NCI-H510A (cell line): Measurements from ENCODE around the gene FAF2.
A peak's percentile ranks its signal among the peaks of the same experiment; 100 is the strongest.

Experiments
- DNase-seq: peaks from one replicate; lab custom pipeline; 2025; lab: John Stamatoyannopoulos, UW

The FAF2 gene

DNA sequence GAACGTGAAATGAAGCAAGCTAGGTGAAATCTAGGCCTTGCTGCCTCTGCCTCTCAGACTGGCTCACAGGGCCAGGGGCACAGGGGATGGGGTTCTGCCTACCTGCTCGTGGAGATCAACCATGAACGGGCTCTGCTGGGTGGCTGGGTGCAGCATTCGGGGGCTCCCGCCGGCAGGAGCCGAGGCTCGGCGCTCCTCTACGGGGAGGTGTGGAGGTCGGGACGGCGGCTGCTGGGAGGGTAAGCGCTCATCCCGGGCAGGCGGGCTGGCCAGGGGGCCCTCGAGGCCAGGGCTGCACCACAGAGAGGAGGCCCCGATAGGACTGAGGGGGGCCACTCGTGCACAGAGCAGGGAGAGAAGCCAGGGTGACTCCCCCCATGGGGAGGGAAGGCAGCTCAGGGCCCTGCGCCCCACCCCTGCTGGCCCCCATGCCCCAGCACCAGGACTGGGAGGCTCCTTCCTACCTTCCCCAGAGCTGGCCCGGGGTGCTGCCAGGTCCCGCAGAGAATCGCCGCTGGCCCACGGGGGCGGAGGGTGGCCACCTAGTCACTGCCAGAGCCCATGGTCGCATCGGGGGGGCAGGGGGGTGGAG, 83.8 kb downstream of the FAF2 start:
- no peak for DNase-seq

DNA sequence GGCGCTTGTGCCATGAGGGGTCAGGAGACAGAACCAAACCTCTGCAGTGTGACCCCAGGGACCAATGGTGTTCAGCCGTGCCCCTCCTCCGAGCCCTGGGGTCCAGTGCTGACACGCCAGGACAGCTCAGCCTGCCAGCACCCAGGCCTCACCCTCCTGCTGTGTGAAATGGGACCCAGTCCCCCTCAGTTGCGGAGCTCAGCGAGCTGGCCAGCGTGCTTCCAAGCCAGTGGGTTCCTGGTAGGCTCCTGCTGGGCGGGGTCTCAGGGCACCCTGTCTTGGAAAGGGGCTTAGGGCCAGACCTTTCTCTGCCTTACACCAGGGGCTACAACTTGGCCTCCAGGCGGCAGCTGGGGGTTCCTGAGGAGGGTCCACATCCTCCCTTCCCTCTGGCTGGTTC, 84.6 kb downstream of the FAF2 start:
- DNase-seq: no peak

DNA sequence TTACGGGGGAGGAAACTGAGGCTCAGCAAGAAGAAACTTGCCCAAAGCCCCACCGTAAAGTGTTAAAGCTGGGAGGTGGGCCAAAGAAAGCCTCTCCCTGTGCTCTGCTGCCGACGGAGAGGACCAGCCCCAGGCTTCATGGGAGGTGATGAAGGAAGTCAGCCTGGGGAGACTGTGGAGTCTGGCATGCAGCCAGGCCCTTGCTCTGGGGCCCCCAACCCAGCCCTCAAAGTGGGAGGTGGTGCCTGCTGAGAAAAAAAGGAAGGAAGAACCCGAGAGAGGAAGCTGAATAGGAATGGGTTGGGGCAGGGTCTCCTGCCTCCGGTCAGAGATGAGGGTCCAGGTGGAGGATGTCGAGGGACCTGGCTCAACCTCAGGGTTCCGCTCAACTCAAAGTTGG, 85.2 kb downstream of the FAF2 start:
- no peak for DNase-seq

DNA sequence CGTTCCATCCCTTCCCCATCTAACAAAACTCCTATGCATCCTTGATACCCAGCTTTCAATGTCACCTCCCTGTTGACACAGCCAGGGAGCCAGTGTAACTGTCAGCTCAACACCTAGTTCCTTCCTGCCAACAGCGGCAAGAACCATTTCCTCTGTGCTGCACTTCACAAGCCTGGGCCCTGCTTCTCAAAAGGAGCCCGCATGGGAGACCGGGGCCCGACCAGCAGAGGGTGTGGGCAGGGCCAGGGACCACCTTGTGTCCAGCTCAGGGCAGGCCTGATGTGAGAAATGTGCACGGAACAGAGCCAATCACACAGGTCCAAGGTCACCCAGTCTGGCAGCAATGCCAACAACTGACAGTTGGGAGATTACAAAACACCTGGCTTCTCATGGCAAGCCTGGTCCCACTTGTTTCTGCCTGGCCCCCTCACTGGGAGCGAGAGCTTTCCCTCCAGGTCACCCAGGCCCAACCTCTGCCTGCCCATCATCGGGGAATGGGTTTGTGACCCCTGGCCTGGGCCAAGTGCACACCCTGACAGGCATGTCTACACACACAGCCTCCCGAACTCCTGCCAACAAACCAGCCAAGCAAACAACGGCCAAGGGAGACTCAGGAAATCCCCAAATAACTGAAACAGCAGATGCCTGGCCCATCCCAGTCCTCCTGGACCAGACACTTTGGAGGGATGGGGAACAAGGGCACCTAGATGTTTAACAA, 85.9 kb downstream of the FAF2 start:
- DNase-seq: no peak

DNA sequence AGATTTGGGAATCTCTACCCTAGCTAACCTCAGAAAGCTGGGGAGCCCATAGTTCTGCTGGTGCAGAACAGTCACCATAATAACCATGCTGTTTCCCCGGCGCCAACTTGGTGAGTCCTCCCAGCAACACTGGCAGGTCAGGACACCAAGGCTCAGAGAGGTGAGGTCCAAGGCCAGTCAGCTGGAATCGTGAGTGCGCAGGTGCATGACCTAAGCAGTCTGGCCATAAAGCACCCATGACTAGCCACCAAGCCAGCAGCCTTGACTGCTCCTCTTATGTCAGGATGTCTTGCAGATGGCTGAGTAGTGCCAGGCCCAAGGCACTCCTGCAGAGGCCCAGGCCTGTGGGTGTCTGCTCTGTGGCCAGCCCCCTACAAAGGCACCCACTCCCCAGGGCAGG, 86.5 kb downstream of the FAF2 start:
- DNase-seq: no peak

DNA sequence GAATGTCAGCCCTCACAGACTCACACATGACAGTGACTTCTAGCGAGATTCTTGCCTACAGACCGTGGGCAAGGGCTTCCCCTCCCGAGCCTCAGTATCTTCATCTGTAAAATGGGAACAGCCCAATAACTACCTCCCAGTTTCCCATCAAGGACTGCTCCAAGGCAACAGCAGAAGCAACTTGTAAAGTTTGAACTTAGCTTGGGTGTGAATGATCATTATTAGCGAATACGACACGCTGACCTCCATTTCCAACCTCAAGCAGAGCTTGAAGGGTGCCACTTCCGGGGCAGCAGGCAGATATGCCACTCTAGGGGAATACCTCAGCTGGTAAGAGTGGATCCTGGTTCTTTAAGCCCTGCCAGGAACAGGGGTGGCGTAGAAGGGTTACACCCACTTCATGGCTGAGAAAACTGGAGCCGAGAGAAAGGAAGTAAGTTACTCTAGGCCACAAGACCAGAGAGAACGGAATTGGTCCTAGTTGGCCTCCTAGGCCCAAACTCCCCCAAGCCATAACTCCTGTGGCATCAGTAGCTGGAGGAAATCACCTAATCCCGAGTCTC, 87.0 kb downstream of the FAF2 start:
- DNase-seq: no peak

DNA sequence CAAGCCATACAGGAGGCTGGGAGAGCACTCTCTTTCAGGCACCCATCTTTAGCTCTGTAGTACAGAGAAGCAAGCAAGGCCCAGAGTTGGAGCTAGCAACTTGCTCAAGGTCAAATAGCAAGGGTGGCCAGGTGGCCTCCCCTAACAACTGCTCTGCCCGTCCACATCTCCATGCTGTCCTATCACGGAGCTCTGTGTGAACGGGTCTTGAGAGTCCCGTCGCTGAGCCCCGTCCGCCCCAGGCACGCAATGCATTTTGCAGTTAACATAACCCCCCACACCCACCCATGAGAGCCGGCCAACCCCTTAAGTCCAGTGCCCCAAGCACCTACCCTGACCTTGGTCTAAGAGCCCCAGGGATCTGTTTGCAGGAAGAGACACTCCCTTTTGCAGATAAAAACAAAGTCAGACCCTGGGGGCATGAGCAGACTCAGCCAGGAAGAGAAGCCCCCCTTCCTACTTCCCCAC, 87.5 kb downstream of the FAF2 start:
- no peak for DNase-seq

DNA sequence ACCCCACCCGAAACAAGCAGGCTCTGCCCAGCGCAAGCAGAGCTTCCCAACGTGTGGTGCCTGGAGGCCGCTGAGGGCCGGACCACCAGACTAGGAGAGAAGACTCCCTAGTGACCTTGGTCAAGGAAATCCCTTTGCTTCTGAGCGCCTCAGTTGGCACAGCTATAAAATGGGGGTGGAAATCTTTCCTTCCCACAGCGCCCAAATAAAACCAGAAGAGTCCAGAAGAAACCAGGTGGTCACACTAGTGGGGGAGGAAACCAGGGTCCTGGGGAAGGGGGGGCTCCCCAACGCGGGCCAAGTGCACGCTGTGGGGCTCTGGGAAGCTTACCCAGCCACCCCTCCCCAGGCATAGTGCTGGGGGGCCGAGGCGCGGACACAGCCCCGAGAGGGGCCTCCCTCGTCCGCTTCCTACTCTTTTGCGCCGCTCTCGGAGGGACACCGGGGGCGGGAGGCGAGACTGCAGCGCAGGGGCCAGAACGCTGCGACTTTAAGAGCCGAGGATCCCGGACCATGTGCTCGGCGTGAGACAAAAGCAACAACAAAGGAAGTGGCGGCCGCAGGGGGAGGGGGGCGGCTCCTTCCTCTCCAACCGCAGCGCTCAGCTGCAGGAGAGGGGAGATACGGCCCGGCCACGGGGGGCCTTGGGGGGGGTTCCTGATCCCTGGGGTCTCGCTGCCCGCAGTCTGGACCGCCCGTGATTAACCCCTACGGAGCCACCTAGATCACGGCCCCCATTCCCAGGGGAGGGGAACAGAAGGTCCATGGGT, 88.1 kb downstream of the FAF2 start:
- no peak for DNase-seq

DNA sequence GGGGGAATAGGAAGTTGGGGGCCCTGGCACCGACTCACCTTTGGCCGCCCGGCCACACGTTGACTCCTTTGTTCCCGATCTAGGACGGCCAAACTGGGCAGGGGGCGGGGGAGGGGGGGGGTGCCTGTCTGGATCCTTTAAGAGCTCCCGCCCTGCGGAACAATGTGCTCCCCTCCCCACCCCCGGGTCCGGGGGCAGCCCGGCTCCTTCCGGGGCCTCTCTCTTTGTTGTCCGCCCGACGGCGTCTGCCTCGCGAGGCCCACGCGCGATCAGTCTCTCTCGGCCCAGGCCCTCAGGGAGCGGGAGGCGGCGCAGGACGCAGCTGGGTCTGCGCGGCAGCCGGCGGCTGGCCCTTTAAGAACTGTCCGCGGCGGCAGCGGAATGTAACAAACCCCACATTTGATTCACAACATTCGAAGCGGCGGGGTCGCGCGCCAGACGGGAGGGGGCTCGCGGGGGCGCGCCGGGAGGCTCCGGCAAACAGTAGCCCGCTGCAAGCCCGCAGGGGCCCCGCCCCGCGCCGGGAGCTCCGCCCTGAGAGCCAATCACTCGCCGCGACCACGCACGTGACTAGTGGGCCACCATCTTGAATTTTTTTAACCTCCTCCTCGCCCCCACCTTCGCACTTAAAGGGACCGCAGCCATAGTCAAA, 88.8 kb downstream of the FAF2 start, which contains the start of gene RNF44:
Gene RNF44, minus strand, starts transcription at position 501 of the 652 bp plus-strand sequence. CDS start 4,930 bp downstream, outside the sequence.
- DNase-seq: peak; percentile 82

DNA sequence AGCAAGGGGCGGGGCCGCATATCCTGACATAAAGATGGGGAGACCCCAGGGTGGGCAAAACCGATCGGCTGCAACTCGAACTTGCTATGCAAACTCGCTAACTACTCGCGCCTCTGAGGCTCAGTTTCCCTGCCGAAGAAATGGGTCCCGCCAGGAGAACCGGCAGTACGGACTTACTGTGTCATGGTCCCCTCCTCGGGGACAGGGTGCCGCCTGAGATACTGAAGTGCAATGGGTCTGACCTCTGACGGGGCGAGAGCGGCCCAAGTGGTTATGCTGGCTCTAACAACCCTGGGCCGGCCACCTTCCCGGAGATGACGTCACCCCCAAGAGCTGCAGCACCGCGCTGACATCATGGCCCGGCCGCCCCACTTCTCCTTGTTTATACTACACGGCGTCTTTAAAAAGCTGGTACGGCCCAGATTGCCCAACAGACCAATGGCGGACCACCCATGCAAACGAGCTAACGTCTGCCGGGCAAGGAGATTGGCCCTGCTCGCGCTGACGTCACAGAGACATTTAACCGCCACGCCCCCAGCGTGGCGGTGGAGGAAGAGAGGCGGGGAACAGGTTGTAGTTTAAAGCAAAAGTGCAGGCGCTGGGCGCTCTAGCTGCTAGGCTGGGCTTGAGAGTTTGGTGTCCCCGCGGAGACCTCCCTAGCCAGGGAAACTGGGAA, 89.5 kb downstream of the FAF2 start:
- peak; percentile 94 for DNase-seq

DNA sequence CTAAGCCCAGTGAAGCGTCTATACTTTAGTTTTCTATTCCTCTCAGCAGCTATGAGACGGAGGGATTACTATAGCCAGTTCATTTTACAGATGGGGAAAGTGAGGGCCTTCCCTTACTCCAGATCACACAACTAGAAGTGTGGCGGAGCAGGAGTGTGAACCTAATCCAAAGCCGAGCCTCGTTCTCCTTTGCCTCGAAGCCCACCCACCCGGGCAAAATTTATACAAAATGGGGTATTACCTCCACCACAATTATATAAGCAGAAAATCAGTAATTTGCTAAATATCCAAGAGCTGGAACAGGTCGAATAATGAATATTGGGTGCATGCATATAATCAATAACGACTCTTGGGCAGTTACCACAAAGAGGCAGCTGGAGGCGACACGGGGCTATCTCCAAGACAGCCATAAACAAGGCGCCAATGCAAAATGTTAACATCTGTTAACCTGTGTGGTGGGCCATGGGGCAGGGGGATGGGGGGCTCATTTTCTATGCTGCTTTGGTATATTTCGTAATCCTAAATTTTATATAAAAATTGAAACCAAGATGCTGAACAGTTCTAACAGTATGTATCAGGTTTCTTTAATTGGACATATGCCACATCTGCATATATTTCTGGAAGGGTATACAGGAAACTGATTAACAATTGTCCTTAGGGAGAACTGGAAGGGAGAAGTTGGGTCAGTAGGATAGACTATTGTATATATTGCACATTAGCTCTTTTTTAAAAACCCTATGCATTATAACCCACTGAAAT, 90.2 kb downstream of the FAF2 start:
- DNase-seq: no peak

DNA sequence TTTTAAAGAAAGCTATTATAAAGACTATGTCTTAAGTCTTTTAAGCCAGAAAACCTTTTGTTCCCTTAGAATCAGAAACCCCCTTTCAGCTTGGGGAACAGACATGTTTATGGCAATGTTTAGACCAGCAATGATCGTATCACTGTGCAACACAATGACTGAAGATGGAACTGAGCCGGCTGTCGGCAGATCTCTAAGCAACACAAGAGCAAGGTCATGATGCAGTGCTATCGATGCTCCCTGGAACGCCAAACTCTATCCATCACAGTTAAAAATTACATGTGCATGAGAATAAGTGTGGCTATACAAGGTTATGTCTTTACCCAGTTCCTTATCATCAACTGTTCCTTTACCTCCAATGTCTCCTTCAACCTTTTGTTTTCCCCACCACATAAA, 90.8 kb downstream of the FAF2 start:
- no peak for DNase-seq

DNA sequence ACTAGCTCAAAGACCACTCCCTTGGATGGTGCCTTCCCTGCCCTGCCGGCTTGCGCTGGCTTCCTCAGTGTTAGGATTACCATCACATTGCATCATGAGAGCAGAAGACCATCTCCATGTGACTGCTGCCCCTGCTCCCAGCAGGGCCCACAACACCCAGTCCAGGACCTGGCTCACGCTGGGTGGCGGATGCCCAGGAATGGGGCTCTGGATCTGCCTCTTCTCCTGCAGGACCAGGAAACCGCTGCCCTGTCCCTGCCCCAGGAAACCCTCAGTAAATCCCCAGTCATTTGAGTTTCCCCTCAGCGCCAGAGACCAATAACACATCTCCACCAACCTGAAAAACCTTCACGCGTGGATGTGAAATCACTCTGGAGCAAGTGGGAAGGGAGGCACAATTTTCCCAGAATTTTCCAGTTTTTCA, 92.3 kb downstream of the FAF2 start:
- DNase-seq: no peak

DNA sequence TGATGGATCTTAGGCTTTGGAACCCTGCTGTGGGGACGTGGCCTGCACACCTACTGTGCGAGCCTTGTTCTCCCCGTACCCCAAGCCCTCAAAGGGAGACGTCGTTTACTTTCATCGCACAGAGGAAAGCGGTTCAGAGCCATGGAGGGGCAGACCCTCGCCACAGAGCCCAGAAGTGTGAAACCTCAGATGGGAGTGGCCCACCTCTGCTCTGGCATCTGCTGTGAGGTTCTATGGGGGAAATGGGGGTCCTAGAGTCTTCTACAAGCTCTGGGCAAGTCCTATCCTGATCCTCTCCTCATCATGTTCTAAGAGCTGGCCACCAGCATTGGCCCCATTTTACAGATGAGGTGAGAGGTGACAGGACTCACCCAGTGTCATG, 92.8 kb downstream of the FAF2 start:
- no peak for DNase-seq

DNA sequence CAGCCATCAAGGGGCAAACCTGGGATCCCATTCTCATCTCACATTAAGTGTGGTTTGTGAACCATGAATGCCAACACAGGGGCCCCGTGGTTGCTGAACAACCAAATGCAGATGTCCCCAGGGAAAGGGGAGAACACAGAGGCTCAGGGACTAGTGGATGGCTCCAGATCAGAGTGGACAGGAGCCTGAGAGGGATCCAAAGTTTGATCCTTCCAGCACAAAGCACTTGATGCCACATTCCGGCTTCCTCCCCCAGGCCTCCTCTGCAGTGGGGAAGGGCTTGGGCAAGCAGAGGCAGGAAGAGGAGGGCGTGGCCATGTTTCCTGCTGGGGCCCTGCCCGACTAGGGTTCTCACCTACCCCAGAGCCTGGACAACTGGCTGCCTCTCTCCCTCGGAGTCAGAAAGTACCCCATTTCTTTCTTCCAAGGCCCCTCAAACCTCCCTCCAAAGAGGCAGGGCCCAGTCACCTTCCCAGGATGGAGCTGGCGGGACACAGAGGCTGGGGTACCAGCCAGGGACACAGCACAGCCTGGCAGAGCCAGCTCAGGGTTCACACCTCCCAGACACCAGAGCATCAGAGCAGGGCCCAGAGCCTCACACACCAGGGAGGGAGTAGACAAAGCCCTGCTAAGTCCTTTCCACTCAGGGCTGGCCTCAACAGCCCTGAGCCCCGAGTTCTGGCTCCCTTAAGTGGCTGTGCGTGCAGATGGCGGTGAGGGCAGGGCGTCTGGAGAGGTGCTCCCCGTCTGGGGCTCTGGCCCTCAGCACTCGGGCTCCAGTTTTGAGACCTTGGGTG, 93.4 kb downstream of the FAF2 start:
- DNase-seq: no peak

DNA sequence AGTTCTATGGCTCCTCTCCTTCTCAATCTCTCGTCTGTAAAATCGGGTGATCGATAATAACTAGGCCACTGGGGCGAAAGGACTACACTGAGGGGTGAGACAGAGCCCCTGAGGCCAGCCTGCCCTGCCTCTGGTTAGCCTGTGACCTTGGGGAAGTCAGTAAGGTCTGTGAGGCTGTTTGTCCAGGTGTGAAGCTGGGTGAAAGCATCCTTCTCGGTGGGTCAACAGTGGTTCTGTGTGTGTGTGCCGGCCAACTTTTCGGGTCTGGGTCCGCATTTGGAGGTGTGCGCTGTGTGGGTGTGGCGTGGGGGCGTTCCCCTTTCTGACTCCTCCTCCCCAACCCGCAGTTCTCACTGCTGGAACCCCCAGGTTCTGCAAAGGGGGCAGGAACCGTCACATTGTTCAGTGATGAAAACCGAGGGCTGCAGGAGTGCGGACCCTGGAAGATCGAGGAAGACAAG, 94.0 kb downstream of the FAF2 start:
- no peak for DNase-seq

DNA sequence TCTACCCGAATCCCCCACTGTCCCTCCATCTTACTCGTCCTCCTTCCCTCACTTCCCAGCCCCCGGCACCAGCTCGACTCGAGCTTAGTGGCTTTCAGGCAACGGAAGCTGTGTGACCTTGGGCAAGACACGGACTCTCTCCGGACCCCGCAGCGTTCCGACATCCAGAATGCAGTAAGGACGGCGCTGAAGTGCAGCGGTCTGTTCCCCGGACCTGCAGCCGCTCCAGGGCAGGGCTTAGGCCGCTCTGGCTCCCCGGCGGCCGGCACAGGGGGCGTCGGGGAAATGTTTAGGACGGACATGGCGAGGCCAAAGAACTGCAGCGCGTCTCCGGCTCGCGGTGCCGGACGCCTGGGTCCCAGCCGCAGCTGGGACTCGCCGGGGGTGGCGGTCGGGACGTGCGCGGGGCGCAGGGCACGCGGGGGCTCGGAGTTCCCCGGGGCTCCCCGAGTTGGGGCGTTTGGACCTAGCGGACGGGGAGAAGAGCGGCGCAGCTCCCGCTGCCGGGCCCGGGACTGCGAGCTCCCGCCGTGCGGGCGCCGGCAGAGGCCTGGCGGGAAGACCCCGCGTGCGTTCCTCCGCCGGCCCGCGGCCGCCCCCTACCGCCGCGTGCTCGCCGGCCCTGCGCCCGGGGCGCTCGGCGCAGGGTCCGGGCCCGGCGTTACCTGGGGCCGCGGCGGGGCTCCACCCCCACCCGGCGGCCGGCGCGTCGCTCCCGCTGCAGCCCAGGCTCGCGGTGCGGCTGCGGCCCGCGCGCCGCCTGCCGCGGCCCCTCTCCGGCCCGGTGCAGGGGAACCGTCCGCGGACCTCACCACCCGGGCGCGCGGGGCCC, 94.6 kb downstream of the FAF2 start:
- DNase-seq: no peak

DNA sequence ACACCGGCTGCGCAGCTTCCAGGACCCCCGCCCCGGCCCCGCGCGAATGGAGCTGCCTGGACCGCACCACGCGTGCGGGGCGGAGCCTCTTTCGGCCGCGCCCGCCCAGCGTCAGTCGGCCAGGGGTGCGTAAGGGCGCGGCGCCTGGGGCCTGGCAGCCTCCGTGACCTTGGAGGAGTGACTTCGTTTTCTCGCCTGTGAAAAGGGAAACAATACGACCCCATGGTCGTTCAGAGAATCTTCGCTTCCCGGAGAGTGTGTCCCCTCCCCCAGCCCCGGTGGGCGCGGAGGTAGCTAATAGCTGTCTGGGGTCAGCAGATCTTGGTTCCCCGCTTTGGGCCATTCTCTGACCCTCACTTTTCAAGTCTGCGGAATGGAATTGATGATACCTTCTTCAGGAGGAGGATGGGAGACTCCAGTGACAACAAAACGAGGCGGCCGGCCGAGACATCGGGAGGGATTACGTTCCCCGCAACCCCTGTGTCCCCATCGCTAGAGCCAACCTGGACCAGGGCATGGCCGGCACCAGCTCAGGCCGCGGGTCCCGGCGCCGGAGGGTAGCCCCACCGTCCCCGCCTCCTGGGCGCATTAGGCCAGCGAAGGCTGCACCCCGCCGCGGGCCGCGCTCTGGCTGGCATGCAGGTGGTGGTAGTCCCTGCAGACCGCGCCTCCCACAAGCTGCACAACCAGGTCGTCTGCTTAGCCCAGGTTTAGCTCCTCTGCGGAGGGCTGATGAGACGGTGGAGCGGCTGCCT, 95.4 kb downstream of the FAF2 start:
- peak; percentile 65 for DNase-seq
